LNCaP clone FGC (cell line): ENCODE measurements around the gene PPP2CA.

Experiments used
- DNase-seq: peaks from one replicate; pipeline ENCODE4 v3.0.0-alpha.2; 2011; ENCODE audit warnings: low read depth
- H3K4me3 ChIP-seq: 2 replicates; pipeline ENCODE4 v1.5.1; 2011; ENCODE audit warnings: mild to moderate bottlenecking, low read depth, low read length, control low read depth
- CTCF ChIP-seq: IDR thresholded peaks from 2 replicates; pipeline ENCODE4 v1.5.1; 2012; ENCODE audit warnings: mild to moderate bottlenecking; ENCODE audit not compliant: control insufficient read depth, insufficient read depth; ENCODE audit errors: extremely low read depth

PPP2CA gene

GRCh38 chr5:134176511-134177368, 49.1 kb downstream of the PPP2CA start, which contains the start of gene SKP1:
SKP1 (minus strand) TSS chr5:134176950; CDS start chr5:134174022, 2,928 bp downstream.
- peak within 1 kb of the TSS; percentile 90 for H3K4me3 ChIP-seq

GRCh38 chr5:134175921-134176510, 49.9 kb downstream of the PPP2CA start:
- no peak for DNase-seq
- TF ChIP-seq CTCF, result no peak
- H3K4me3 ChIP-seq, result peak overlapping the region; percentile 90

More at GRCh38 chr5:134176511-134177368, 49.1 kb downstream of the PPP2CA start, which contains the start of gene SKP1:
- TF ChIP-seq CTCF, result no peak
- no peak for DNase-seq

- DNase-seq, result no peak
- TF ChIP-seq CTCF, result no peak
- peak overlapping the region; percentile 90 for H3K4me3 ChIP-seq
Observed at GRCh38 chr5:134174841-134175839, 50.7 kb downstream of the PPP2CA start.

GRCh38 chr5:134171972-134172371, 53.9 kb downstream of the PPP2CA start:
- peak; percentile 49 for DNase-seq
- no peak overlapping the region for H3K4me3 ChIP-seq
- TF ChIP-seq CTCF, result peak; percentile 36

- TF ChIP-seq CTCF, result no peak
- no peak for DNase-seq
- no peak overlapping the region for H3K4me3 ChIP-seq
Observed at GRCh38 chr5:134162592-134162991, 63.3 kb downstream of the PPP2CA start.
